SK-N-SH treated with all-trans-retinoic acid at 6 μM for 48 hours (cell line): ENCODE results near the gene TRAP1.

ENCODE experiments used
- ATAC-seq: fragments of 200-7000 bp; cut with Tn5 transposase; 3 replicates; pipeline ENCODE4 v1.9.1; 2020; ENCODE audit warnings: mild to moderate bottlenecking, moderate library complexity
- ARNTL ChIP-seq: fragments of 450-650 bp; formaldehyde crosslinking; IDR thresholded peaks from 2 replicates; pipeline ENCODE4 v1.5.0; 2020; ENCODE audit warnings: low read depth, mild to moderate bottlenecking, moderate library complexity, borderline replicate concordance
- BACH2 ChIP-seq: fragments of 250-450 bp; sonication (Bioruptor Pico); IDR thresholded peaks from 2 replicates; pipeline ENCODE4 v1.9.0; 2021; ENCODE audit warnings: mild to moderate bottlenecking, borderline replicate concordance
- CSDC2 ChIP-seq: fragments of 250-450 bp; sonication (Bioruptor Pico); IDR thresholded peaks from 2 replicates; pipeline ENCODE4 v1.5.0; 2020; ENCODE audit warnings: mild to moderate bottlenecking, moderate library complexity
- ESRRG ChIP-seq: fragments of 250-450 bp; sonication (Bioruptor Pico); IDR thresholded peaks from 2 replicates; pipeline ENCODE4 v1.6.1; 2021; ENCODE audit warnings: mild to moderate bottlenecking
- GLIS3 ChIP-seq: fragments of 250-450 bp; sonication (Bioruptor Pico); IDR thresholded peaks from 2 replicates; pipeline ENCODE4 v1.5.0; 2020; ENCODE audit warnings: mild to moderate bottlenecking, moderate library complexity
- ISL1 ChIP-seq: fragments of 250-450 bp; sonication (Bioruptor Pico); IDR thresholded peaks from 2 replicates; pipeline ENCODE4 v2.1.2; 2022; ENCODE audit warnings: mild to moderate bottlenecking, moderate library complexity
- OSR1 ChIP-seq: fragments of 250-450 bp; sonication (Bioruptor Pico); IDR thresholded peaks from 2 replicates; pipeline ENCODE4 v1.8.0; 2022; ENCODE audit warnings: moderate library complexity, mild to moderate bottlenecking, inconsistent platforms
- PPARA ChIP-seq: fragments of 250-450 bp; sonication (Bioruptor Pico); IDR thresholded peaks from 2 replicates; pipeline ENCODE4 v1.5.0; 2020; ENCODE audit warnings: mild to moderate bottlenecking, borderline replicate concordance
- RARB ChIP-seq: fragments of 250-450 bp; sonication (Bioruptor Pico); IDR thresholded peaks from 2 replicates; pipeline ENCODE4 v1.8.0; 2021; ENCODE audit warnings: mild to moderate bottlenecking, moderate library complexity
- SNAI2 ChIP-seq: fragments of 250-450 bp; sonication (Bioruptor Pico); IDR thresholded peaks from 2 replicates; pipeline ENCODE4 v1.5.0; 2020; ENCODE audit warnings: mild to moderate bottlenecking, moderate library complexity
- TCF4 ChIP-seq: fragments of 250-450 bp; sonication (Bioruptor Pico); IDR thresholded peaks from 2 replicates; pipeline ENCODE4 v1.8.0; 2021; ENCODE audit warnings: mild to moderate bottlenecking, moderate library complexity, borderline replicate concordance
- TOX ChIP-seq: fragments of 250-450 bp; sonication (Bioruptor Pico); IDR thresholded peaks from 2 replicates; pipeline ENCODE4 v1.8.0; 2021; ENCODE audit warnings: mild to moderate bottlenecking, moderate library complexity, borderline replicate concordance
- ZC3H10 ChIP-seq: fragments of 250-450 bp; sonication (Bioruptor Pico); IDR thresholded peaks from 2 replicates; pipeline ENCODE4 v1.5.1; 2021; ENCODE audit warnings: mild to moderate bottlenecking, moderate library complexity
- ZFP3 ChIP-seq: fragments of 250-450 bp; sonication (Bioruptor Pico); IDR thresholded peaks from 2 replicates; pipeline ENCODE4 v1.5.0; 2020; ENCODE audit warnings: mild to moderate bottlenecking, moderate library complexity
- ZNF565 ChIP-seq: fragments of 450-650 bp; formaldehyde crosslinking; conservative IDR thresholded peaks from 2 replicates; pipeline ENCODE4 v1.5.0; 2020; ENCODE audit warnings: low read depth, mild to moderate bottlenecking, moderate library complexity
- ZNF70 ChIP-seq: fragments of 450-650 bp; formaldehyde crosslinking; IDR thresholded peaks from 2 replicates; pipeline ENCODE4 v1.5.0; 2020; ENCODE audit warnings: mild to moderate bottlenecking, moderate library complexity
- ZNF8 ChIP-seq: fragments of 450-650 bp; formaldehyde crosslinking; IDR thresholded peaks from 2 replicates; pipeline ENCODE4 v1.5.0; 2020; ENCODE audit warnings: mild to moderate bottlenecking, moderate library complexity
- TF ChIP-seq, protein P1 (sequence below): fragments of 250-450 bp; sonication (Bioruptor Pico); IDR thresholded peaks from 2 replicates; pipeline ENCODE4 v1.5.1; 2021; ENCODE audit warnings: mild to moderate bottlenecking, moderate library complexity
- TF ChIP-seq, protein P2 (sequence below): fragments of 250-450 bp; sonication (Bioruptor Pico); IDR thresholded peaks from 2 replicates; pipeline ENCODE4 v1.5.0; 2020; ENCODE audit warnings: mild to moderate bottlenecking, moderate library complexity
- TF ChIP-seq, protein P3 (sequence below): fragments of 250-450 bp; sonication (Bioruptor Pico); IDR thresholded peaks from 2 replicates; pipeline ENCODE4 v1.5.1; 2020; ENCODE audit warnings: low read depth, mild to moderate bottlenecking, moderate library complexity
- TF ChIP-seq, protein P4 (sequence below): fragments of 250-450 bp; sonication (Bioruptor Pico); IDR thresholded peaks from 2 replicates; pipeline ENCODE4 v1.8.0; 2021; ENCODE audit warnings: low read depth, mild to moderate bottlenecking, moderate library complexity, borderline replicate concordance
- TF ChIP-seq, protein P5 (sequence below): fragments of 250-450 bp; sonication (Bioruptor Pico); IDR thresholded peaks from 2 replicates; pipeline ENCODE4 v1.8.0; 2020; ENCODE audit warnings: mild to moderate bottlenecking, moderate library complexity, borderline replicate concordance

Gene TRAP1

DNA sequence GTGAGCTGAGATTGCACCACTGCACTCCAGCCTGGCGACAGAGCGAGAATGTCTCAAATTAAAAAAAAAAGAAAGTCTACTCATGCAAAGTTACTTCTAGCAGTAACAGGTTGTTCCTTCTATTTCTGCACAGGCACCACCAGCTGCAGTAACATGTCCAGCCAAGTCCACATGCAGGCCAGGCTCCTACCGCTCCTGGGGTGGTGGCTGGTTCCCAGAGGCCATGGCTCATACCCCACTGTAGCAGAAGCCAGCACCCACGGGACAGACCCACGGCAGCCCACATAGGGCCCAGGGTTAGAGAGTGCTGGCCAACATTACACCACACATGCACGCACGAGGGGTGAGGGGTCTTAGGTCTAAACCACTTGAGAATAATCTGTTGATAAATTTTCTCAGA lies 26.7 kb upstream of the TRAP1 start:
- TF ChIP-seq TOX, result no peak
- no peak for TF ChIP-seq ZC3H10
- TF ChIP-seq ARNTL (CRISPR knock-in tag), result no peak
- TF ChIP-seq, protein P1, sequence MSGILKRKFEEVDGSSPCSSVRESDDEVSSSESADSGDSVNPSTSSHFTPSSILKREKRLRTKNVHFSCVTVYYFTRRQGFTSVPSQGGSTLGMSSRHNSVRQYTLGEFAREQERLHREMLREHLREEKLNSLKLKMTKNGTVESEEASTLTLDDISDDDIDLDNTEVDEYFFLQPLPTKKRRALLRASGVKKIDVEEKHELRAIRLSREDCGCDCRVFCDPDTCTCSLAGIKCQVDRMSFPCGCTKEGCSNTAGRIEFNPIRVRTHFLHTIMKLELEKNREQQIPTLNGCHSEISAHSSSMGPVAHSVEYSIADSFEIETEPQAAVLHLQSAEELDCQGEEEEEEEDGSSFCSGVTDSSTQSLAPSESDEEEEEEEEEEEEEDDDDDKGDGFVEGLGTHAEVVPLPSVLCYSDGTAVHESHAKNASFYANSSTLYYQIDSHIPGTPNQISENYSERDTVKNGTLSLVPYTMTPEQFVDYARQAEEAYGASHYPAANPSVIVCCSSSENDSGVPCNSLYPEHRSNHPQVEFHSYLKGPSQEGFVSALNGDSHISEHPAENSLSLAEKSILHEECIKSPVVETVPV (CRISPR knock-in tag), result no peak
- no peak for TF ChIP-seq ISL1 (CRISPR knock-in tag)
- TF ChIP-seq ZFP3 (CRISPR knock-in tag), result no peak
- no peak for TF ChIP-seq CSDC2 (CRISPR knock-in tag)
- no peak for TF ChIP-seq OSR1 (CRISPR knock-in tag)
- TF ChIP-seq TCF4 (CRISPR knock-in tag), result no peak
- TF ChIP-seq, protein P2, sequence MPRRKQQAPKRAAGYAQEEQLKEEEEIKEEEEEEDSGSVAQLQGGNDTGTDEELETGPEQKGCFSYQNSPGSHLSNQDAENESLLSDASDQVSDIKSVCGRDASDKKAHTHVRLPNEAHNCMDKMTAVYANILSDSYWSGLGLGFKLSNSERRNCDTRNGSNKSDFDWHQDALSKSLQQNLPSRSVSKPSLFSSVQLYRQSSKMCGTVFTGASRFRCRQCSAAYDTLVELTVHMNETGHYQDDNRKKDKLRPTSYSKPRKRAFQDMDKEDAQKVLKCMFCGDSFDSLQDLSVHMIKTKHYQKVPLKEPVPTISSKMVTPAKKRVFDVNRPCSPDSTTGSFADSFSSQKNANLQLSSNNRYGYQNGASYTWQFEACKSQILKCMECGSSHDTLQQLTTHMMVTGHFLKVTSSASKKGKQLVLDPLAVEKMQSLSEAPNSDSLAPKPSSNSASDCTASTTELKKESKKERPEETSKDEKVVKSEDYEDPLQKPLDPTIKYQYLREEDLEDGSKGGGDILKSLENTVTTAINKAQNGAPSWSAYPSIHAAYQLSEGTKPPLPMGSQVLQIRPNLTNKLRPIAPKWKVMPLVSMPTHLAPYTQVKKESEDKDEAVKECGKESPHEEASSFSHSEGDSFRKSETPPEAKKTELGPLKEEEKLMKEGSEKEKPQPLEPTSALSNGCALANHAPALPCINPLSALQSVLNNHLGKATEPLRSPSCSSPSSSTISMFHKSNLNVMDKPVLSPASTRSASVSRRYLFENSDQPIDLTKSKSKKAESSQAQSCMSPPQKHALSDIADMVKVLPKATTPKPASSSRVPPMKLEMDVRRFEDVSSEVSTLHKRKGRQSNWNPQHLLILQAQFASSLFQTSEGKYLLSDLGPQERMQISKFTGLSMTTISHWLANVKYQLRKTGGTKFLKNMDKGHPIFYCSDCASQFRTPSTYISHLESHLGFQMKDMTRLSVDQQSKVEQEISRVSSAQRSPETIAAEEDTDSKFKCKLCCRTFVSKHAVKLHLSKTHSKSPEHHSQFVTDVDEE (CRISPR knock-in tag), result no peak
- no peak for TF ChIP-seq ZNF70
- TF ChIP-seq, protein P3, sequence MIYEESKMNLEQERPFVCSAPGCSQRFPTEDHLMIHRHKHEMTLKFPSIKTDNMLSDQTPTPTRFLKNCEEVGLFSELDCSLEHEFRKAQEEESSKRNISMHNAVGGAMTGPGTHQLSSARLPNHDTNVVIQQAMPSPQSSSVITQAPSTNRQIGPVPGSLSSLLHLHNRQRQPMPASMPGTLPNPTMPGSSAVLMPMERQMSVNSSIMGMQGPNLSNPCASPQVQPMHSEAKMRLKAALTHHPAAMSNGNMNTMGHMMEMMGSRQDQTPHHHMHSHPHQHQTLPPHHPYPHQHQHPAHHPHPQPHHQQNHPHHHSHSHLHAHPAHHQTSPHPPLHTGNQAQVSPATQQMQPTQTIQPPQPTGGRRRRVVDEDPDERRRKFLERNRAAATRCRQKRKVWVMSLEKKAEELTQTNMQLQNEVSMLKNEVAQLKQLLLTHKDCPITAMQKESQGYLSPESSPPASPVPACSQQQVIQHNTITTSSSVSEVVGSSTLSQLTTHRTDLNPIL (CRISPR knock-in tag), result no peak
- no peak for TF ChIP-seq SNAI2
- TF ChIP-seq ZNF8 (CRISPR knock-in tag), result no peak
- TF ChIP-seq ESRRG (CRISPR knock-in tag), result no peak
- TF ChIP-seq PPARA, result no peak
- TF ChIP-seq, protein P4, sequence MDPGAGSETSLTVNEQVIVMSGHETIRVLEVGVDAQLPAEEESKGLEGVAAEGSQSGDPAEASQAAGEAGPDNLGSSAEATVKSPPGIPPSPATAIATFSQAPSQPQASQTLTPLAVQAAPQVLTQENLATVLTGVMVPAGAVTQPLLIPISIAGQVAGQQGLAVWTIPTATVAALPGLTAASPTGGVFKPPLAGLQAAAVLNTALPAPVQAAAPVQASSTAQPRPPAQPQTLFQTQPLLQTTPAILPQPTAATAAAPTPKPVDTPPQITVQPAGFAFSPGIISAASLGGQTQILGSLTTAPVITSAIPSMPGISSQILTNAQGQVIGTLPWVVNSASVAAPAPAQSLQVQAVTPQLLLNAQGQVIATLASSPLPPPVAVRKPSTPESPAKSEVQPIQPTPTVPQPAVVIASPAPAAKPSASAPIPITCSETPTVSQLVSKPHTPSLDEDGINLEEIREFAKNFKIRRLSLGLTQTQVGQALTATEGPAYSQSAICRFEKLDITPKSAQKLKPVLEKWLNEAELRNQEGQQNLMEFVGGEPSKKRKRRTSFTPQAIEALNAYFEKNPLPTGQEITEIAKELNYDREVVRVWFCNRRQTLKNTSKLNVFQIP (CRISPR knock-in tag), result no peak
- no peak for TF ChIP-seq ZNF565 (CRISPR knock-in tag)
- TF ChIP-seq GLIS3 (CRISPR knock-in tag), result no peak
- ATAC-seq, result no peak

DNA sequence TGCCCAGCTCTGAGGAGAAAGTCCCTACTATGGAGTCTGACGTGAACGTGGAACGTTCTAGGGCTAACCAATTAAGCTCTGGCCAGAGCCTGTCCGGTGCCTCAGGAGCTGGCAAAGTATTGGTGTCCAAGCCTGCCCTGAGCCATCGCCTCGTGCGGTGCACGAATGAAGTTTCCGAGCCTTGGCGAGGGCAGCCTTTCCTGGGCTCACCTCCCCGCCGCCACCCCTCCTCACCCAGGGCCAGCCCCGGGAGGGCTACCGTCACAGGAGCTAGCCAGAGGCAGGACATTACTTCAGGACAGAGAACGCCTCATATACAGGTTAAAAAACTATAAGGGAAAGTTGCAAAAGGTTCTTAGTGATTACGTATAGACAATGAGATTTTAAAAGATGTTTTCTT lies 23.6 kb upstream of the TRAP1 start:
- no peak for ATAC-seq
- no peak for TF ChIP-seq ARNTL (CRISPR knock-in tag)
- TF ChIP-seq TCF4 (CRISPR knock-in tag), result no peak
- no peak for TF ChIP-seq OSR1 (CRISPR knock-in tag)
- no peak for TF ChIP-seq CSDC2 (CRISPR knock-in tag)
- TF ChIP-seq, protein P1 (CRISPR knock-in tag), result no peak
- TF ChIP-seq GLIS3 (CRISPR knock-in tag), result no peak
- TF ChIP-seq, protein P5, sequence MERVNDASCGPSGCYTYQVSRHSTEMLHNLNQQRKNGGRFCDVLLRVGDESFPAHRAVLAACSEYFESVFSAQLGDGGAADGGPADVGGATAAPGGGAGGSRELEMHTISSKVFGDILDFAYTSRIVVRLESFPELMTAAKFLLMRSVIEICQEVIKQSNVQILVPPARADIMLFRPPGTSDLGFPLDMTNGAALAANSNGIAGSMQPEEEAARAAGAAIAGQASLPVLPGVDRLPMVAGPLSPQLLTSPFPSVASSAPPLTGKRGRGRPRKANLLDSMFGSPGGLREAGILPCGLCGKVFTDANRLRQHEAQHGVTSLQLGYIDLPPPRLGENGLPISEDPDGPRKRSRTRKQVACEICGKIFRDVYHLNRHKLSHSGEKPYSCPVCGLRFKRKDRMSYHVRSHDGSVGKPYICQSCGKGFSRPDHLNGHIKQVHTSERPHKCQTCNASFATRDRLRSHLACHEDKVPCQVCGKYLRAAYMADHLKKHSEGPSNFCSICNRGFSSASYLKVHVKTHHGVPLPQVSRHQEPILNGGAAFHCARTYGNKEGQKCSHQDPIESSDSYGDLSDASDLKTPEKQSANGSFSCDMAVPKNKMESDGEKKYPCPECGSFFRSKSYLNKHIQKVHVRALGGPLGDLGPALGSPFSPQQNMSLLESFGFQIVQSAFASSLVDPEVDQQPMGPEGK (CRISPR knock-in tag), result no peak
- TF ChIP-seq, protein P2 (CRISPR knock-in tag), result no peak
- TF ChIP-seq BACH2 (CRISPR knock-in tag), result no peak
- TF ChIP-seq, protein P4 (CRISPR knock-in tag), result no peak
- no peak for TF ChIP-seq ZNF8 (CRISPR knock-in tag)
- TF ChIP-seq ZNF70, result no peak
- TF ChIP-seq ZC3H10, result no peak
- TF ChIP-seq TOX, result no peak
- no peak for TF ChIP-seq PPARA
- TF ChIP-seq, protein P3 (CRISPR knock-in tag), result no peak
- no peak for TF ChIP-seq RARB (CRISPR knock-in tag)
- no peak for TF ChIP-seq ISL1 (CRISPR knock-in tag)
